OCI-LY3 (cell line): Measurements from ENCODE around the gene ISOC2.

Source experiments
- EZH2phosphoT487 ChIP-seq: fragments of 200-600 bp; shearing (Covaris generic); IDR thresholded peaks from 2 replicates; pipeline ENCODE4 v1.6.1; 2018; ENCODE audit warnings: antibody characterized with exemption, mixed run types, low read depth
- TF ChIP-seq, protein P1 (sequence below): fragments of 200-600, 300-600 bp; sonication (generic); IDR thresholded peaks from 2 replicates; pipeline ENCODE4 v1.5.1; 2014; ENCODE audit warnings: antibody characterized with exemption, low read length, low read depth

DNA sequence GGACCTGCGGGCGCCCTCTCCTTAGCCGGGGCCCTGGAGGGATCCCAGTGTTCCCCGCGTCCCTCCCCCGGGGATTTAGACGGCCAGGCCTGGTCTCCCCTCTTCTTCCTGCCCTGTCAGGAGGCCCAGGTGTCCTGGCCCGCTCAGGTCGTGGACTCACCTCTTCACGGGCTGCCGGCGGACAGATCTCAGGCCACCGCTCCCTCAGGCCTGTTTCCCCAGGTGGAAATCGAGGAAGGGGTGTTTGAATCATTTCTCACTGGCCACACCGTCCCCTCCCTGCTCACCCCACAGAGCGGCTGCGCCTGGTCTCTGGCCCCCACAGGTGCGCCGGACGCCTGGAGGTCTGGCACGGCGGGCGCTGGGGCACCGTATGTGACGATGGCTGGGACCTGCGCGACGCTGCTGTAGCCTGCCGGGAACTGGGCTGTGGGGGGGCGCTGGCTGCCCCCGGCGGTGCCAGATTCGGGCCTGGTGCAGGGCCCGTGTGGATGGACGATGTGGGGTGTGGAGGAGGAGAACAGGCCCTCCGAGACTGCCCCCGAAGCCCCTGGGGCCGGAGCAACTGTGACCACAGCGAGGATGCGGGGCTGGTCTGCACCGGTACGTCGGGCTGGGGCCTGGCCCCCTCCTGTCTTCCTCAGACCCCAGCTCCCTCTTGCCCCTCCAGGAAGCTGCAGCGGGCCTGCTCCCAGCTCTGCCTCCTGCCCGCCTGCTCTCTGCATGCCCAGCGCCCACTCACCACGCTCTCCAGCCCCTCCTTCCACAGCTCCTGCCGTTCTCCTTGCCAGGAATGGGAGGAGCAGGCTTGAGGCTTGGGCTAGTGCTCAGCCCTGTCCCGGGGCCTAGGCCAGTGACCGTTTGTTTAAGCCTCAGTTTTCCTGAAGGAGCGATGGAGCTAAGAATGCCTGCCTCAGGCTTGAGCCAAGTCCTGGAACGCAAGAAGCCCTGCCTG, 29.3 kb upstream of the ISOC2 start:
- TF ChIP-seq, protein P1, sequence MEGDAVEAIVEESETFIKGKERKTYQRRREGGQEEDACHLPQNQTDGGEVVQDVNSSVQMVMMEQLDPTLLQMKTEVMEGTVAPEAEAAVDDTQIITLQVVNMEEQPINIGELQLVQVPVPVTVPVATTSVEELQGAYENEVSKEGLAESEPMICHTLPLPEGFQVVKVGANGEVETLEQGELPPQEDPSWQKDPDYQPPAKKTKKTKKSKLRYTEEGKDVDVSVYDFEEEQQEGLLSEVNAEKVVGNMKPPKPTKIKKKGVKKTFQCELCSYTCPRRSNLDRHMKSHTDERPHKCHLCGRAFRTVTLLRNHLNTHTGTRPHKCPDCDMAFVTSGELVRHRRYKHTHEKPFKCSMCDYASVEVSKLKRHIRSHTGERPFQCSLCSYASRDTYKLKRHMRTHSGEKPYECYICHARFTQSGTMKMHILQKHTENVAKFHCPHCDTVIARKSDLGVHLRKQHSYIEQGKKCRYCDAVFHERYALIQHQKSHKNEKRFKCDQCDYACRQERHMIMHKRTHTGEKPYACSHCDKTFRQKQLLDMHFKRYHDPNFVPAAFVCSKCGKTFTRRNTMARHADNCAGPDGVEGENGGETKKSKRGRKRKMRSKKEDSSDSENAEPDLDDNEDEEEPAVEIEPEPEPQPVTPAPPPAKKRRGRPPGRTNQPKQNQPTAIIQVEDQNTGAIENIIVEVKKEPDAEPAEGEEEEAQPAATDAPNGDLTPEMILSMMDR: no peak
- no peak for TF ChIP-seq EZH2phosphoT487
